HG03439 (cell line): ENCODE measurements around the gene NFRKB.
"Not testable (repeated sequence)": the region's sequence is repeated elsewhere in the genome, so short reads cannot be mapped to it uniquely, and the experiment has no call there.

Source experiments
- ATAC-seq: cut with Tn5 transposase; IDR thresholded peaks from one replicate; pipeline ENCODE4 v1.9.1; 2021; ENCODE audit warnings: mild to moderate bottlenecking, moderate library complexity; ENCODE audit not compliant: unreplicated experiment

Gene NFRKB

GRCh38 chr11:129894278-129895125, 876 bp downstream of the NFRKB start:
- peak; percentile 17 for ATAC-seq

- ATAC-seq: no peak
Measured at GRCh38 chr11:129888451-129888850, 6.9 kb downstream of the NFRKB start.

GRCh38 chr11:129885381-129885780, 10.0 kb downstream of the NFRKB start:
- no peak for ATAC-seq

- ATAC-seq: no peak
Measured at GRCh38 chr11:129884581-129884980, 10.8 kb downstream of the NFRKB start.

GRCh38 chr11:129881570-129882170, 13.7 kb downstream of the NFRKB start:
- no peak for ATAC-seq

- no peak for ATAC-seq
Measured at GRCh38 chr11:129880311-129880710, 15.1 kb downstream of the NFRKB start.

GRCh38 chr11:129871914-129872313, 23.5 kb downstream of the NFRKB start:
- ATAC-seq: no peak

- not testable (repeated sequence) for ATAC-seq
Measured at GRCh38 chr11:129868626-129869025, 26.8 kb downstream of the NFRKB start.

GRCh38 chr11:129866311-129866710, 29.1 kb downstream of the NFRKB start:
- ATAC-seq: no peak

GRCh38 chr11:129865701-129866100, 29.7 kb downstream of the NFRKB start:
- no peak for ATAC-seq

- ATAC-seq: no peak
Measured at GRCh38 chr11:129864811-129865210, 30.6 kb downstream of the NFRKB start.

GRCh38 chr11:129861702-129862522, 33.5 kb downstream of the NFRKB start:
- no peak for ATAC-seq

- no peak for ATAC-seq
Measured at GRCh38 chr11:129856036-129856435, 39.3 kb downstream of the NFRKB start.

GRCh38 chr11:129855086-129855485, 40.3 kb downstream of the NFRKB start:
- no peak for ATAC-seq

GRCh38 chr11:129854232-129854805, 41.1 kb downstream of the NFRKB start:
- no peak for ATAC-seq

- no peak for ATAC-seq
Measured at GRCh38 chr11:129853518-129854231, 41.7 kb downstream of the NFRKB start.

GRCh38 chr11:129852125-129852740, 43.1 kb downstream of the NFRKB start:
- no peak for ATAC-seq

- ATAC-seq: no peak
Measured at GRCh38 chr11:129849447-129850130, 45.8 kb downstream of the NFRKB start.

GRCh38 chr11:129847361-129847760, 48.0 kb downstream of the NFRKB start:
- ATAC-seq: not testable (repeated sequence)
